ENCODE measurements around the gene DOCK9. TPM values are rescaled to one million over a fixed set of nuclear protein-coding genes. Genes with fewer than 3 reads are reported as not detected.

DOCK9 gene
- total RNA-seq, 4 donors from 2014 or later, result 94.7 to 240 (median 150) TPM

GRCh38 chr13:98962901-98963590 is 14.8 kb downstream of the DOCK9 start:
- intact Hi-C loops (cut with DNase I), result no loop called here
- Histone ChIP-seq H3K36me3 (no peaks in the 10 kb centered on the region), H3K4me1 (peaks cover 0 to 63% (median 19%) of the 10 kb centered on the region in 3 donors), H3K9me3 (no peaks in the 10 kb centered on the region), H3K27ac (peak overlapping the region in 3 of 4 donors; percentile 10 to 51 (median 24)), H3K4me3 (no peak overlapping the region), H3K27me3 (no peaks in the 10 kb centered on the region)
- TF ChIP-seq POLR2A (IDR thresholded peaks at IDR 0.05) (no peak), CTCF (IDR thresholded peaks at IDR 0.05) (no peak)
- WGBS, 2 donors, result 71 to 79% methylated on average over 3 of the region's 9 CpGs
- no peak for DNase-seq

- no peak overlapping the region for H3K27ac ChIP-seq
- intact Hi-C loops (cut with DNase I), result no loop called here
- DNase-seq, result no peak
- TF ChIP-seq CTCF (IDR thresholded peaks at IDR 0.05) (no peak), POLR2A (IDR thresholded peaks at IDR 0.05) (no peak)
- H3K36me3 ChIP-seq, result no peaks in the 10 kb centered on the region
- no peaks in the 10 kb centered on the region for H3K27me3 ChIP-seq
- no peaks in the 10 kb centered on the region for H3K9me3 ChIP-seq
- 86% methylated on average over 1 of the region's 7 CpGs; no CpG with 5 or more reads in 1 of the 2 donors for WGBS, 2 donors
- peaks cover 0 to 69% (median 23%) of the 10 kb centered on the region in 3 donors for H3K4me1 ChIP-seq
- no peak overlapping the region for H3K4me3 ChIP-seq
These were observed 16.3 kb downstream of the DOCK9 start for GRCh38 chr13:98961503-98962105.

GRCh38 chr13:98960606-98961502 is 17.0 kb downstream of the DOCK9 start:
- WGBS, 2 donors, result 79 to 81% methylated on average over 4 of the region's 11 CpGs
- H3K4me3 ChIP-seq, result no peak overlapping the region
- no peaks in the 10 kb centered on the region for H3K9me3 ChIP-seq
- intact Hi-C loops (cut with DNase I), result no loop called here
- no peaks in the 10 kb centered on the region for H3K27me3 ChIP-seq
- H3K27ac ChIP-seq, result peak overlapping the region in 2 of 4 donors; percentile 17 to 19
- H3K36me3 ChIP-seq, result no peaks in the 10 kb centered on the region
- DNase-seq, result no peak
- TF ChIP-seq POLR2A (IDR thresholded peaks at IDR 0.05) (no peak), CTCF (IDR thresholded peaks at IDR 0.05) (no peak)
- H3K4me1 ChIP-seq, result peaks cover 0 to 69% (median 23%) of the 10 kb centered on the region in 3 donors

GRCh38 chr13:98959786-98960605 is 17.9 kb downstream of the DOCK9 start:
- Histone ChIP-seq H3K27ac (peak overlapping the region in 3 of 4 donors; percentile 2 to 6 (median 3)), H3K4me1 (peaks cover 0 to 64% (median 23%) of the 10 kb centered on the region in 3 donors), H3K36me3 (peaks cover 0 to 3% (median 0%) of the 10 kb centered on the region in 3 donors), H3K27me3 (no peaks in the 10 kb centered on the region), H3K4me3 (no peak overlapping the region), H3K9me3 (no peaks in the 10 kb centered on the region)
- no peak for DNase-seq
- WGBS, 2 donors, result 73 to 82% methylated on average over 12 to 14 of the region's 14 CpGs
- TF ChIP-seq POLR2A (IDR thresholded peaks at IDR 0.05) (no peak), CTCF (IDR thresholded peaks at IDR 0.05) (no peak)
- intact Hi-C loops (cut with DNase I), result no loop called here

Data from esophagus squamous epithelium (tissue), 5 donors.